ENCODE results near the gene NUDT5.

- no peak for TF ChIP-seq CTCF (IDR thresholded peaks at IDR 0.05)
- no peak for TF ChIP-seq EZH2 (IDR thresholded peaks at IDR 0.05; ENCODE audit: borderline replicate concordance, insufficient read depth, low read depth, low read length, poor library complexity, severe bottlenecking)
Measured at GRCh38 chr10:12194752-12195271, 879 bp downstream of the NUDT5 start.
